Left renal pelvis (tissue), 4 donors: Measurements from ENCODE around the gene ERCC5. TPM values are rescaled to one million over a fixed set of nuclear protein-coding genes. Genes with fewer than 3 reads are reported as not detected.

Experiments used
- DNase-seq, 4 donors: peaks; one replicate each; pipeline ENCODE4 v3.0.0-alpha.2; 2013; ENCODE audit warnings: low read depth in 4 of 4, low spot score in 3 of 4
- polyA plus RNA-seq, 4 donors: library from polyadenylated mRNA; unstranded; fragments of 120-200 nt; gene quantifications; one replicate each; pipeline ENCODE4 v1.2.1, GENCODE V29; 2013; ENCODE audit not compliant: insufficient read length in 4 of 4

The ERCC5 gene
- polyA plus RNA-seq, 4 donors, result 52.2 to 87.4 (median 83.4) TPM

DNA sequence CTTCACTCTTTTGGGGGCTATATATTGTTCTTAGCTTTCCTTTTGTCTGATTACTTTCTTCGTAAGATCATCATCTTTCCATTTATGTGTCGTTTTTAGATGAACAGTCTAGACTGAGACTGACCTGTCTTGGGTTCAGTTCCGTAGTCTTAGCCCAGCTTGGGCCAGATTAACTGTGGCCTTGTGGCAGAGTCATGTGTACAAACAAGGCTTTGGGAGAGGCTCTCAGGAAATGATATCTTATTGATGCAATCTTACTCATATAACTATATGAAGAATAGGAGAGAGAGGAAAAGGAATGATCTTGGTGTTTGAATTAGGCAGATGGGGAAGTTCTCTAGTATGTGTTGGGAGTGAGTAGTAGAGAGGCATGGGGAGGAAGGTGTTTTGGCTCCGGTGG lies 6.8 kb upstream of the ERCC5 start:
- no peak for DNase-seq

GRCh38 chr13:102839462-102839861 lies 6.4 kb upstream of the ERCC5 start:
- DNase-seq, result no peak

GRCh38 chr13:102845289-102845629 lies 573 bp upstream of the ERCC5 start:
- no peak for DNase-seq

- DNase-seq, result peak; percentile 6 to 27 (median 23)
These were observed 606 bp downstream of the ERCC5 start for GRCh38 chr13:102846261-102847015.

DNA sequence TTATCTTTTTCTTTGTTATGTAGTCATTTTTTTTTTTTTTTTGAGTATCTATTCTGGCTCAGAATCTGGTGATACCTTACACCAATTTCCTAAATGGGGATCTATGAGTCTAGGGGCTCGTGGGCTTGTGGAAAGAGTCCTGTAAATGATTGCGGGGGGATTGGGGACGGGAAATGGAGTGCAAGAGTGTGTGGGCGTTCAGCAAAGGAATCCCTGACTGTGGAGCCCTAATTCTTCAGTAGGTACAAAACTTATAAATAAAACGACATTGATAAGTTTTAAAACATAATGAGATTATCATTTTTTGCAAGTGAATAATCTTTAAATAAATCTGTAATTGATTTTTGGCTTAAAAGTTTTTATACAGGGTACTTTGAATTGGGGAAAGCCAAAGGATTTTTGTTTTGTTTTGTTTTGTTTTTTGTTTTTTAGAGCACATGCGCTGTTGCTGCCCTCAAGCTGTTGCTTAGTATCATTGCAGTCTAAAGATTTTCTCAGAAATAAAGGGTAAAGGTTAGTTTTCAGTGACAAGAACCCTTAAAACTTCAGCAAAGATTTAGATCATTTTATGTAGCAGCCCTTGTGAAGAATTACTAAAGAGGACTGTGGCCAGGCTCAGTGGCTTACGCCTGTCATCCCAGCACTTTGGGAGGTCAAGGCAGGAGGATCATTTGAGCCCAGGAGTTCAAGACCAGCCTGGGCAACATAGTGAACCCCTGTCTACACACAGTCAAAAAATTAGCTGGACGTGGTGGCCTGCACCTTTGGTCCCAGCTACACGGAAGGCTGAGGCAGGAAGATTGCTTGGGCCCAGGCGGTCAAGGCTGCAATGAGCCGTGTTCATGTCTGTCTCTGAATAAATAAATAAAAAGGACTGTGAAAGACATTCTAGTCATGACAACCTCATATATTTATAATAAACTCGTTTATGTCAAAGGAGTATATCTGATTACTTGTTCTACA lies 1.7 kb downstream of the ERCC5 start:
- peak; percentile 15 to 26 (median 22) for DNase-seq

- DNase-seq, result no peak
These were observed 3.1 kb downstream of the ERCC5 start for GRCh38 chr13:102848956-102849355.

GRCh38 chr13:102852556-102852955 lies 6.7 kb downstream of the ERCC5 start:
- DNase-seq, result no peak

GRCh38 chr13:102854675-102855074 lies 8.8 kb downstream of the ERCC5 start:
- no peak for DNase-seq

GRCh38 chr13:102856557-102856956 lies 10.7 kb downstream of the ERCC5 start:
- DNase-seq, result no peak

- no peak for DNase-seq
These were observed 16.9 kb downstream of the ERCC5 start for GRCh38 chr13:102862624-102863210.

- no peak for DNase-seq
These were observed 17.8 kb downstream of the ERCC5 start for GRCh38 chr13:102863590-102863989.

GRCh38 chr13:102868366-102868936 lies 22.6 kb downstream of the ERCC5 start:
- no peak for DNase-seq

DNA sequence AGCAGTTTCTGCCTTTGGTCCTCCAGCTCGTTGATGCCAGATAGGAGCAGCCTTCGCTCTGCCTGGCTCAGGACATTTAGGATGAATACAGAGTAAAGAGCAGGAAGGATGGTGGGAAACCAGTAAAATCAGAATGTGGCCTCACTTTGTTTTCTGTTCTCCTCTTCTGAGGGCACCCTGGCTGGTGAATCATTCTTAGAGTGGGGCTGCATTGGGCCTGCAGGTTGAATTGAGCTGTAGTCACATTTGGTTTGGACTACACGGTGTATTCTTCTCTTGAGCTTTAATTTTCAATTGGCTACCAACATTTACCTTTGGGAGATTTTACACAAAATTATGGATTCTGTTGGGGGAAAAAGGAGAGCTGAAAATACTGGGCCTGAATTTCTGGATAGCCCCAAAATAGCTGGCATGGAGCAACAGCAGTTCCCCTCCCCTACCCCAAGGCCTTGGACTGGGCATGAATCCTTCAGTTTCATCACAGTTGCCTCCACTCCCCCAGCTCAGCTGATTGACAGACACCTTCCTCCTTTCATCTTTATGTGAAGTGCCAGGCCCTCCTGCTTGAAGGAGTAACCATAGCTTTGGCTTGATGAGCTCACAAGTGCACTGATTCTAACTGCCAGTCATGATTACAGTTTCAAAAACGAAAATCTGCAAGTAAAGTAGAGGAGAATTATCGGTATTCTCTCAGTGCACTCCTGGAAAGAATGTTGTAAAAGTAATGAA lies 24.3 kb downstream of the ERCC5 start:
- DNase-seq, result no peak

DNA sequence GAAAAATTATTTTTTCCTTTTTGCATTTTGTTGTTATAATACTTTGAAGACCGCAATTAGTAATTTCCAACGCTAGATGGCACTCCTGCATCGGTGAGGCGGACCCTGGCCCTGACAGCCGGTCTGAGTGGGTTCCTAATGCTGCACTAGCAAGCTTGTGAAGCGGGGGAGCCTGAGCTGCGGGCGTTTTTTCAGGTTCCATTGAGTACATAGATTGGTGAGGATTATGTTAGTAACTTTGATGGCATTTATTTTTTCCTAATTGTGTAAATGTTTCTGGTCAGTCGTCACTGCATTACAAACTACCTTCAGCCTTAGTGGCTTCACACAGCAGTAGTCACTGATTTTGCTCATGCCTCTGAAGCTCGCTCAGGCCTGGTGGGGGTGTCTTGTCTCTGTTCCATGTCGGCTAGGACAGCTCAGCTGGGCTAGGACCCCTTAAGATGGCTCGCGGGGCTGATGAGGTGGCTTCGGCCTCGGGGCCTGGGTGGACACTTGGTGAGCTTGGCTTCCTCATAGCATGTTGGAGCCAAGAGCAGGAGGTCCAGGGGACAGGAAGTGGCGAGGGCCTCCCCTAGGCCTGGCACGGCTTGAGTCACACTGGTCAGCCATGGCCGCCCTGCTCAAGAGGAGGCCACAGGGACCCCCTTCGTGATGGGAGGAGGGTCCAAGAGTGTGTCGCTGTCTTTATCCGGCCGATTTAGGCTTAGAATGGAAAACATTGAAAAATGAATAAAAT lies 25.0 kb downstream of the ERCC5 start:
- DNase-seq, result peak; percentile 16 to 46 (median 32)

DNA sequence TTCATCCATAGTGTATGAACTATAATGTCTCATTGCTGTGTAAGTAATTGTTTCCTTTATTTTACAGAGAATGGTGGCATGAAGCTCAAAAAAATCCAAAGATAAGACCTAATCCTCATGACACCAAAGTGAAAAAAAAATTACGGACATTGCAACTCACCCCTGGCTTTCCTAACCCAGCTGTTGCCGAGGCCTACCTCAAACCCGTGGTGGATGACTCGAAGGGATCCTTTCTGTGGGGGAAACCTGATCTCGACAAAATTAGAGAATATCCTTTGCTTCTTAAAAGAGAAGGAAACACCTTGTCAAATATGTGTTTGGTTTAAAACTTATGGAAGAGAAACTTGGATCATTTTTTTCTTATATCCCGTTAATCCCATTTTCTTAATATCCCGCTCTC lies 26.3 kb downstream of the ERCC5 start:
- no peak for DNase-seq

DNA sequence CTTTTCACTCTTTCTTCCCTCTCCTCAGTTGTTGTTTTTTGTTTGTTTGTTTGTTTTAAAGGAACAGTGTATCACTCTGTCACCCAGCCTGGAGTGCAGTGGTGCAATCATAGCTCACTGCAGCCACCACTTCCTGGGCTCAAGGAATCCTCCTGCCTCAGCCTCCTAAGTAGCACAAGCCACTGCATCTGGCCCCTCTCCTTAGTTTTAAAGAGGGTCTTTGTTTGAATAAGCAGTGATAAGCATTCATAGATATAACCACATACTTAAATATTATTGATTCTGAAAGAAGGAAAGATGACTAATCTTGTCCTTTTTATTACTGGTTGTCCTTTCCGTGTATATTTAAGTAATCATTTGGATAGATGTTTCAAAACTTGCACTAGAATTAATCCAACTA lies 26.7 kb downstream of the ERCC5 start:
- no peak for DNase-seq

DNA sequence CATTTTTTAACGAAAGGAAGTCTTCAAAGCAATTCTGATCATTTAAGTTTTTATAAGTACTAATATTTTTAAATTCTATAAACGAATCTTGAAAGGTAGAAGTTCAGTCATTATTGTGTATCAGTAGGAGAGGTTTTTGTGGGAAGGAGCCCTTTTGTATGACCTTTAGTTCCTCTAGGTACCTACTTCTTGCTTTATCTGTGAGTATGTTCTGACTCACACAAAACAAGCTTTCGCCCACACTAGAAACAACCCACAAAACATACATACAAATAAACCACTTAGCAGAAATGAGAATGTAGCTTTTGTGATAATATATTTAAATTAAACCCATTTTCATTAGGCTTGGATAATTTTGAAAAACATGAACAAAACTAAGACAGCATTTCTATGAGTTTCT lies 27.8 kb downstream of the ERCC5 start:
- DNase-seq, result no peak

GRCh38 chr13:102875256-102875655 lies 29.4 kb downstream of the ERCC5 start:
- DNase-seq, result no peak

GRCh38 chr13:102877303-102877702 lies 31.5 kb downstream of the ERCC5 start:
- no peak for DNase-seq

GRCh38 chr13:102878481-102878880 lies 32.6 kb downstream of the ERCC5 start:
- DNase-seq, result no peak
